Breast epithelium (tissue), 4 donors: ENCODE measurements around the gene BZW1. TPM values are rescaled to one million over a fixed set of nuclear protein-coding genes. Genes with fewer than 3 reads are reported as not detected.

Experiments
- DNase-seq, 2 donors: peaks; one replicate each; pipeline ENCODE4 v3.0.0-alpha.2; 2019; ENCODE audit warnings: low spot score in 2 of 2
- H3K27ac ChIP-seq, 2 donors: fragments of 200-600 bp; sonication (generic) in 1 of 2; one replicate each; pipeline ENCODE4 v1.5.1; 2016 to 2019; ENCODE audit warnings: mild to moderate bottlenecking in 1 of 2
- H3K27me3 ChIP-seq, 2 donors: fragments of 200-600 bp; sonication (generic) in 1 of 2; one replicate each; pipeline versions ENCODE4 v1.5.1 to v1.6.0; 2017 to 2019; ENCODE audit warnings: control low read depth in 1 of 2, mild to moderate bottlenecking in 1 of 2
- H3K36me3 ChIP-seq: fragments of 200-600 bp; one replicate; pipeline ENCODE4 v1.5.1; 2019
- H3K4me1 ChIP-seq, 2 donors: fragments of 200-600 bp; sonication (generic); one replicate each; pipeline ENCODE4 v1.5.1; 2016 to 2019; ENCODE audit warnings: control low read depth in 1 of 2
- H3K4me3 ChIP-seq, 3 donors: fragments of 200-600 bp; sonication (generic); 1 replicate in 2 of 3; 2 replicates in 1 of 3; pipeline ENCODE4 v1.5.1; 2016 to 2019; ENCODE audit warnings: mild to moderate bottlenecking in 3 of 3, moderate library complexity in 2 of 3
- H3K9me3 ChIP-seq, 2 donors: fragments of 200-600 bp; sonication (generic) in 1 of 2; one replicate each; pipeline ENCODE4 v1.5.1; 2016 to 2019; ENCODE audit warnings: control low read depth in 1 of 2
- POLR2A ChIP-seq: fragments of 450-650 bp; IDR thresholded peaks from one replicate; pipeline ENCODE4 v1.6.1; 2016; ENCODE audit warnings: antibody characterized with exemption, mild to moderate bottlenecking, moderate library complexity
- POLR2AphosphoS5 ChIP-seq, 3 donors: sonication (generic); formaldehyde crosslinking; IDR thresholded peaks; one replicate each; pipeline ENCODE4 v1.6.1; 2017; ENCODE audit warnings: antibody characterized with exemption in 3 of 3
- intact Hi-C: fragments of 100-400 bp; cut with DNase I; formaldehyde crosslinking; loops from one replicate; pipeline ENCODE4 v1.15.1; 2023; ENCODE audit warnings: low total_unique reads
- total RNA-seq, 3 donors: library from RNA; depleted of rRNA; stranded (reverse); fragments of >200 nt; gene quantifications; one replicate each; pipeline ENCODE4 v1.1.0, GENCODE V29; 2016
- TF ChIP-seq, protein P1 (sequence below), 3 donors: fragments of 450-650 bp; IDR thresholded peaks; one replicate each; pipeline ENCODE4 v1.5.1; 2016 to 2017; ENCODE audit warnings: antibody characterized with exemption in 3 of 3, mild to moderate bottlenecking in 3 of 3, moderate library complexity in 3 of 3

BZW1 gene
- total RNA-seq, 3 donors from 2014 or later: 309 to 422 (median 326) TPM

DNA sequence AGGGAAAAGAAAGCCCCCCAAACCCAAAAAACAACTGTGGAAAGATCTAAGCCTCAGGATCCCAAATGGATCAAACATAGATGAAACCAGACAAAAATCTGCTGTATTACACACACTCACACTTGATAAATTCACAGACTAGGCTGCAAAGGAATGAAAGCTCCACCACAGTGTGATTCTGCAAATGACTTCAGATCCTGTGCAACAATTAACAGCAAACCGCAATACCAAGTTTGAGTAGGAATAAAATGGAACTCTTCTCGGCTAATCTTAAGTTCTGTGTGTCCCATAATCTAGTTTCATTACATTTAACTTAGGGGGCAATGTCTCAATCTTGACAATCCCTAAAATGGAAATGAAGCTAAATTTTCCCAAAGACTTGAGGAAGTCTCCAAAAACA, 40.9 kb downstream of the BZW1 start:
- Histone ChIP-seq H3K4me3 (no peak overlapping the region), H3K4me1 (no peaks in the 10 kb centered on the region), H3K36me3 (peaks cover 11% of the 10 kb centered on the region), H3K9me3 (no peaks in the 10 kb centered on the region), H3K27me3 (no peaks in the 10 kb centered on the region), H3K27ac (no peak overlapping the region)
- TF ChIP-seq POLR2A: no peak
- no peak for TF ChIP-seq POLR2AphosphoS5 (IDR thresholded peaks at IDR 0.05)
- TF ChIP-seq, protein P1, sequence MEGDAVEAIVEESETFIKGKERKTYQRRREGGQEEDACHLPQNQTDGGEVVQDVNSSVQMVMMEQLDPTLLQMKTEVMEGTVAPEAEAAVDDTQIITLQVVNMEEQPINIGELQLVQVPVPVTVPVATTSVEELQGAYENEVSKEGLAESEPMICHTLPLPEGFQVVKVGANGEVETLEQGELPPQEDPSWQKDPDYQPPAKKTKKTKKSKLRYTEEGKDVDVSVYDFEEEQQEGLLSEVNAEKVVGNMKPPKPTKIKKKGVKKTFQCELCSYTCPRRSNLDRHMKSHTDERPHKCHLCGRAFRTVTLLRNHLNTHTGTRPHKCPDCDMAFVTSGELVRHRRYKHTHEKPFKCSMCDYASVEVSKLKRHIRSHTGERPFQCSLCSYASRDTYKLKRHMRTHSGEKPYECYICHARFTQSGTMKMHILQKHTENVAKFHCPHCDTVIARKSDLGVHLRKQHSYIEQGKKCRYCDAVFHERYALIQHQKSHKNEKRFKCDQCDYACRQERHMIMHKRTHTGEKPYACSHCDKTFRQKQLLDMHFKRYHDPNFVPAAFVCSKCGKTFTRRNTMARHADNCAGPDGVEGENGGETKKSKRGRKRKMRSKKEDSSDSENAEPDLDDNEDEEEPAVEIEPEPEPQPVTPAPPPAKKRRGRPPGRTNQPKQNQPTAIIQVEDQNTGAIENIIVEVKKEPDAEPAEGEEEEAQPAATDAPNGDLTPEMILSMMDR (IDR thresholded peaks at IDR 0.05): no peak
- no peak for DNase-seq
- intact Hi-C loops: no loop called here

DNA sequence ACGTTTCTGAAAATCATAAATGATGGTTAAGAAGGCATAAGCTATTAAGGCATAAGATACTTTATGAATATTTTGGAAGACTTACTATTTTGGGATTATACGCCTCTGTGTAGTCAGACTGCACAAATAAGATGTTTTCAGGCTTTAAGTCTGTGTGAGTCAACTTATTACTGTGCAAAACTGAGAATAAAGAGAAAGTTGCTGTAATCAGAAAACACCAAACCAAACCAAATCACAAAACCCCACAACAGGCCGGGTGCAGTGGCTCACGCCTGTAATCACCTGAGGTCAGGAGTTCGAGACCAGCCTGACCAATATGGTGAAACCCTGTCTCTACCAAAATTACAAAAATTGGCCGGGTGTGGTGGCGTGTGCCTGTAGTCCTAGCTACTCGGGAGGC, 45.1 kb downstream of the BZW1 start:
- intact Hi-C loops: no loop called here
- no peak for TF ChIP-seq POLR2A
- no peak for TF ChIP-seq POLR2AphosphoS5 (IDR thresholded peaks at IDR 0.05)
- TF ChIP-seq, protein P1 (IDR thresholded peaks at IDR 0.05): no peak
- peaks cover 11% of the 10 kb centered on the region for H3K36me3 ChIP-seq
- no peak overlapping the region for H3K4me3 ChIP-seq
- peaks cover 0 to 6% of the 10 kb centered on the region in 2 donors for H3K4me1 ChIP-seq
- no peaks in the 10 kb centered on the region for H3K27me3 ChIP-seq
- no peaks in the 10 kb centered on the region for H3K9me3 ChIP-seq
- H3K27ac ChIP-seq: no peak overlapping the region
- DNase-seq: no peak

DNA sequence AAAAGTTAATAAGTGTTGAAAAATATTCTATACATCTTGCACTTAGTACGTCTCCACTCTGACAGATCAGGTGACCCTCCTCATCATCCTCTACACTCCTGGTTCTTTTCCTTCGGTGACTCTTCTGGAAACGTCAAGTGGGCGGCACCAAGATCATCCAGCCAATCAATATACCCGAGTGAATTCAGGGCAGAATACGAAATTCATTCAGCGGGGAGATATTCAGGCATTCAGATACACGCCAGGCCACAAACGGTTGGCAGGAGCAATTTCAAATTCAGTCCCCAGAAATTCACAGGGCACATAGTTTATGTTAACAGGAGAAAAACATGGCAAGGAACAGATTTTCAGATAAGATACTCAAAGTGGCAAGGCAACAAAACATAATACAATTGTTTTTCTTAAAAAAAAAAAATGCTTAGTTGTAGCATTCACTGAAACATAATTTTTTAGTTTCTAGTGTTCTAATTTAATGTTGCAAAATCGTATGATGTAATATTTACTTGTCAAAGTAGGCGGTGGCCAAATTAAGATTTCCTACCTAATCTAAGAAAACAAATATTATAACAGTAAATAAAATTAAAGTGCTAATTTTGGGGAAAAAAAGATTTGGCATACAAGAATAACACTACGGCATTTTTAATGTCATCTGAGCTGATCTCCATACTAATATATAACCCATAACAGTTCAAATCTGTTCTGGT, 48.5 kb downstream of the BZW1 start:
- H3K36me3 ChIP-seq: peaks cover 3% of the 10 kb centered on the region
- peak overlapping the region; percentile 90 to 99 (median 95) for H3K4me3 ChIP-seq
- H3K9me3 ChIP-seq: no peaks in the 10 kb centered on the region
- H3K4me1 ChIP-seq: peaks cover 3 to 6% of the 10 kb centered on the region in 2 donors
- DNase-seq: no peak
- H3K27me3 ChIP-seq: no peaks in the 10 kb centered on the region
- peak in 1 of 3 donors; percentile 24 for TF ChIP-seq POLR2AphosphoS5 (IDR thresholded peaks at IDR 0.05)
- no peak for TF ChIP-seq POLR2A
- intact Hi-C loops: loop anchor here (10.0 kb wide), 1 partner anchor 45 kb away; the partner anchor contains the start of gene BZW1
- H3K27ac ChIP-seq: peak overlapping the region; percentile 61 to 100

DNA sequence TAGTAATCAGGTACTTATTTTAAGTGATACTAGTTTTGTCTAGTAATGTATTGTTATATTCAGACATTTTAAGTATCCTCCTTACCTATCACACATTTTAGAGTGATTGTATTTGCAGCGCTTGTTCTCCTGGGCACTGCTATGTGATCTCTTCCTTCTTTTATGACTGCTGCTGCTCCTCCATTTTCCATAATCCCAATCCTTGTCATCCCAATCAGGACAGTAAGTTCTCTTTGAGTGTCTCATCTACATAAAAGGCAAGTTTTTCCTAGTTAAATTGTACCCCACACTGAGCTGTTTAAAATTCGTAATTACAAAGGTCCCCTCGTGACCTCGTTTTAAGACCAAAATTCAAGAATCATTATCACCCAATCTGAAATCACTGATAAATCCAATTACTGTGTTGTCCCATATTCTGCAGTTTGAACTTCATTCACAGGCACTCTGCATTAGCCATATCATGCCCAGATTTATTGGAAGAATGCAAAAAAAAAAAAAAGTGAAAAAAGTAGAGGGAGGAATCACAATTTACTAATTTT, 50.0 kb downstream of the BZW1 start:
- no peak for TF ChIP-seq POLR2AphosphoS5 (IDR thresholded peaks at IDR 0.05)
- TF ChIP-seq, protein P1 (IDR thresholded peaks at IDR 0.05): no peak
- TF ChIP-seq POLR2A: no peak
- Histone ChIP-seq H3K9me3 (no peaks in the 10 kb centered on the region), H3K4me3 (peak overlapping the region; percentile 90 to 99 (median 95)), H3K36me3 (no peaks in the 10 kb centered on the region), H3K27me3 (no peaks in the 10 kb centered on the region), H3K27ac (peak overlapping the region; percentile 100), H3K4me1 (peaks cover 3 to 6% of the 10 kb centered on the region in 2 donors)
- intact Hi-C loops: loop anchor here (10.0 kb wide), 1 partner anchor 47 kb away; the partner anchor contains the start of gene BZW1
- no peak for DNase-seq

DNA sequence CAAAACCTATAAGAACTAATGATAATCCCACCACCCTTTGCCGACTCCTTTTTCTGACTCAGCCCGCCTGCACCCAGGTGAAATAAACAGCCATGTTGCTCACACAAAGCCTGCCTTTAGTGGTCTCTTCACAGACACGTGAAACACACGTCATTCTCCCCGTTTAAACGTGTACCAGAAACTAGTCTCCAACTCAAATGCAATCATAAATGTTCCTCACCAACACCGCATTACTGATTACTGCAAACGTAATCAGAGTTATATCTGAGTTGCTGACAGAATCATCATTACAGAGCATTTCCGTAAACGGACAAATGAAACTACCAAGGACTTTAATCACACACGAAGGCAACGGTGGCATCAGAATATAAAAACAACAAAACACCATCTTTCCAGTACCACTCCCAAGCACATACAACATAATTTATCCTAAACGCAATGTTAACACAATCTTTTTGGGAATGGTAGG, 50.9 kb downstream of the BZW1 start:
- no peak for DNase-seq
- Histone ChIP-seq H3K4me1 (peaks cover 3 to 6% of the 10 kb centered on the region in 2 donors), H3K9me3 (no peaks in the 10 kb centered on the region), H3K4me3 (peak overlapping the region; percentile 90 to 99 (median 95)), H3K27ac (peak overlapping the region; percentile 100), H3K27me3 (no peaks in the 10 kb centered on the region), H3K36me3 (no peaks in the 10 kb centered on the region)
- intact Hi-C loops: loop anchor here (10.0 kb wide), 1 partner anchor 48 kb away; the partner anchor contains the start of gene BZW1
- TF ChIP-seq, protein P1 (IDR thresholded peaks at IDR 0.05): no peak
- TF ChIP-seq POLR2AphosphoS5 (IDR thresholded peaks at IDR 0.05): peak in 2 of 3 donors; percentile 50 to 69
- TF ChIP-seq POLR2A: peak; percentile 17
